HepG2 (cell line): ENCODE data around the gene TMEM41B. TPM values are rescaled to one million over a fixed set of nuclear protein-coding genes. Genes with fewer than 3 reads are reported as not detected.

Experiments
- ATAC-seq: fragments of 200-7000 bp; cut with Tn5 transposase; 3 replicates; pipeline ENCODE4 v1.9.1; 2020; ENCODE audit warnings: mild to moderate bottlenecking, moderate library complexity
- BruUV-seq: library from RNA; stranded (reverse); fragments of 400-500 nt; replicated peaks from 2 replicates; lab custom pipeline; 2021; lab: Mats Ljungman, UMichigan
- CTCF ChIA-PET: fragments of 300-600 bp; formaldehyde crosslinking; extraction: SDS; loops from one replicate; lab custom pipeline; 2021; ENCODE audit warnings: low total read pairs, inconsistent platforms, low intra/inter-chr PET ratio; lab: Yijun Ruan, JAX
- POLR2A ChIA-PET: fragments of 350-600 bp; sonication (Branson Sonifier 250); formaldehyde crosslinking; loops from one replicate; lab custom pipeline; 2020; ENCODE audit warnings: antibody characterized with exemption, inconsistent platforms; lab: Yijun Ruan, JAX
- DNase-seq: peaks from one replicate; pipeline ENCODE4 v3.0.0-alpha.2; 2015; ENCODE audit warnings: low spot score
- FAIRE-seq: peaks from 3 replicates; lab custom pipeline; 2011; peaks lifted over from hg19 to GRCh38; lab: Jason Lieb, UNC
- H2AFZ ChIP-seq: one replicate; pipeline ENCODE4 v1.6.1; 2011; ENCODE audit warnings: low read length, inconsistent platforms
- H3K27ac ChIP-seq: fragments of 300-600 bp; 3 replicates; pipeline ENCODE4 v1.8.0; 2011; ENCODE audit warnings: mixed run types, mild to moderate bottlenecking, mixed read lengths, low read length, inconsistent platforms; ENCODE audit not compliant: insufficient read depth; ENCODE audit errors: extremely low read length
- H3K27me3 ChIP-seq, 2 experiments: fragments of 200-600 bp in 1 of 2; 2 replicates in 1 of 2; 3 replicates in 1 of 2; pipeline versions ENCODE4 v1.6.0 to v1.8.0; 2011; ENCODE audit warnings: low read length in 2 of 2, mild to moderate bottlenecking in 2 of 2, moderate library complexity in 2 of 2, inconsistent platforms in 1 of 2; ENCODE audit not compliant: insufficient read depth in 2 of 2, control insufficient read depth in 1 of 2
- H3K36me3 ChIP-seq, 2 experiments: fragments of 200-600 bp in 1 of 2; replicated peaks in 1 of 2; 2 replicates in 1 of 2; 3 replicates in 1 of 2; pipeline versions ENCODE4 v1.5.1 to v1.8.0; 2011; ENCODE audit warnings: low read length in 2 of 2, inconsistent platforms in 1 of 2; ENCODE audit not compliant: insufficient read depth in 2 of 2, control insufficient read depth in 1 of 2
- H3K4me1 ChIP-seq: 2 replicates; pipeline ENCODE4 v1.5.1; 2012; ENCODE audit warnings: low read length, inconsistent platforms; ENCODE audit not compliant: insufficient read depth
- H3K4me2 ChIP-seq: 2 replicates; pipeline ENCODE4 v1.6.0; 2011; ENCODE audit warnings: low read depth, low read length, inconsistent platforms
- H3K4me3 ChIP-seq, 3 experiments: fragments of 200-600 bp in 1 of 3; sonication (generic), shearing (Covaris generic) in 1 of 3; replicated peaks in 1 of 3; 2 replicates each; pipeline ENCODE4 v1.5.1; 2011 to 2016; ENCODE audit warnings: low read length in 3 of 3, inconsistent platforms in 2 of 3, low read depth in 2 of 3, mild to moderate bottlenecking in 2 of 3, control low read depth in 1 of 3, mixed read lengths in 1 of 3; ENCODE audit not compliant: insufficient read depth in 1 of 3
- H3K79me2 ChIP-seq: one replicate; pipeline ENCODE4 v1.6.1; 2011; ENCODE audit warnings: low read length, inconsistent platforms; ENCODE audit not compliant: insufficient read depth
- H3K9ac ChIP-seq: 2 replicates; pipeline ENCODE4 v1.6.0; 2011; ENCODE audit warnings: mild to moderate bottlenecking, low read depth, low read length, inconsistent platforms; ENCODE audit not compliant: insufficient read depth
- H3K9me3 ChIP-seq: 2 replicates; pipeline ENCODE4 v1.5.1; 2012; ENCODE audit warnings: mild to moderate bottlenecking, low read length
- H4K20me1 ChIP-seq: 2 replicates; pipeline ENCODE4 v1.6.0; 2011; ENCODE audit warnings: inconsistent platforms, mild to moderate bottlenecking, low read length, moderate library complexity; ENCODE audit not compliant: insufficient read depth
- WGBS: methylation state at CpG from one replicate; pipeline ENCODE4 v1.1.6; 2017; ENCODE audit warnings: low lambda C conversion rate; 5-methylcytosine and 5-hydroxymethylcytosine counted together
- in situ Hi-C: cut with HindIII; loops from 2 replicates; pipeline ENCODE4 v1.10.0; 2017; ENCODE audit warnings: low pct_unique_long_range_greater_than_20kb; ENCODE audit not compliant: extremely low pct_ligation_motif_present
- intact Hi-C: fragments of 100-400 bp; cut with micrococcal nuclease; formaldehyde crosslinking; loops from one replicate; pipeline ENCODE4 v1.10.0; 2022; ENCODE audit not compliant: unreplicated experiment
- polyA plus RNA-seq, 8 experiments: library from polyadenylated mRNA; depleted of rRNA in 3 of 8; stranded (reverse) in 7 of 8; unstranded in 1 of 8; fragments of >200 nt; fragmentation: Illumina TruSeq in 4 of 8; extraction: Trizol in 4 of 8; gene quantifications; 2 replicates each; pipeline versions ENCODE4 v1.2.1 to v1.2.3, GENCODE V29; 2011 to 2016; ENCODE audit warnings: low read depth in 4 of 8, missing spikeins in 1 of 8, mixed read lengths in 1 of 8; ENCODE audit not compliant: insufficient read depth in 1 of 8
- total RNA-seq, 5 experiments: library from RNA; depleted of rRNA; stranded (reverse); fragments of >200 nt; fragmentation: Illumina TruSeq; extraction: Trizol; gene quantifications; 2 replicates each; pipeline ENCODE4 v1.2.3, GENCODE V29; 2016; ENCODE audit warnings: low read depth in 1 of 5
- TF ChIP-seq, protein P1 (sequence below): sonication (generic); formaldehyde crosslinking; IDR thresholded peaks from 2 replicates; pipeline ENCODE4 v1.4.0; 2020; ENCODE audit warnings: mild to moderate bottlenecking, missing genetic modification reagents

Gene TMEM41B
- total and polyA plus RNA-seq, 2 of the 13 experiments (the other 11 are each of a cell fraction or from before 2014, with no cell fraction given): 36.8 to 48.1 TPM

DNA sequence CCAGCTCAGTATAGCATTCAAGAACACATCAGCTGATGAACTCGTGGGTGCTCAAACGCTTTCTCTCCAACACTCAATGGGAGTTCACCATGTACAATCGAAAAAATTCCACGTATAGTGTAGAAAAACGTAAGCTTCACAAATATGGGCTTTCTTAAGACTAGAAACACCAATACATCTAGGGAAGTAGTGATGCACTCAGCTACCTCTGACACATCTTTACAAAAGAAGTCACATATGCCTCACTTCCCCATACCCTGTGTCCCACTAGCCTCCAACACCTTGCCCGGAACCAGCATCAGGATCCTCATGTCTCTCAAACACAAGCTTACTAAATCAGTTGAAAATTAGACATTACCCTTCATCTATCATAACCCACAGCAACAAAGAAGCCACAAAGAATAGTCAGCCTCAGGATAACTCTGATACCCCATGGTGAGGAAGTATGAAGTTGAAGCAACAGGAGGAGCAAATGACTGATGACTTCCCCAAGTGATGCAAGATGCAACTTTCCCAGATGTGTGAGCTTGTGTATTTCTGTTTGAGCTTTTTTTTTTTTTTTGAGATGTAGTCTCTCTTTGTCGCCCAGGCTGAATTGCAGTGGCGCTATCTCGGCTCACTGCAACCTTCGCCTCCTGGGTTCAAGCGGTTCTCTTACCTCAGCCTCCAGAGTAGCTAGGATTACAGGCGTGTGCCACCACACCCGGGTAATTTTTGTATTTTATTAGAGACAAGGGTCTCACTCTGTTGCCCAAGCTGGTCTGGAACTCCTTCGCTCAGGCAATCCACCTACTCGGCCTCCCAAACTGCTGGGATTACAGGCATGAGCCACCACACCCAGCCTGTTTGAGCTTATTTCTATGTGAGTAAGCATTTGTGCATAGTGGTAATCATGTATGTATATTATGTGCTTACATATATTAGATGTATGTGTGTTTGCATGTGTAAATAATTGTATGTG is 40.7 kb downstream of the TMEM41B start:
- no peak overlapping the region for H3K4me2 ChIP-seq
- H4K20me1 ChIP-seq: no peaks in the 10 kb centered on the region
- H3K4me3 ChIP-seq: no peak overlapping the region
- no peak overlapping the region for H2AFZ ChIP-seq
- no peak for ATAC-seq
- no TSS peak for BruUV-seq
- no peak overlapping the region for H3K9ac ChIP-seq
- 85% methylated on average over 15 of the region's 15 CpGs for WGBS
- H3K79me2 ChIP-seq: no peaks in the 10 kb centered on the region
- DNase-seq: no peak
- POLR2A ChIA-PET: interaction anchor here (1.1 to 1.3 kb wide), 2 partner anchors 9 to 111 kb away, joined by 3 to 6 read pairs; partner anchors contain the start of genes DENND5A and IPO7
- TF ChIP-seq, protein P1, sequence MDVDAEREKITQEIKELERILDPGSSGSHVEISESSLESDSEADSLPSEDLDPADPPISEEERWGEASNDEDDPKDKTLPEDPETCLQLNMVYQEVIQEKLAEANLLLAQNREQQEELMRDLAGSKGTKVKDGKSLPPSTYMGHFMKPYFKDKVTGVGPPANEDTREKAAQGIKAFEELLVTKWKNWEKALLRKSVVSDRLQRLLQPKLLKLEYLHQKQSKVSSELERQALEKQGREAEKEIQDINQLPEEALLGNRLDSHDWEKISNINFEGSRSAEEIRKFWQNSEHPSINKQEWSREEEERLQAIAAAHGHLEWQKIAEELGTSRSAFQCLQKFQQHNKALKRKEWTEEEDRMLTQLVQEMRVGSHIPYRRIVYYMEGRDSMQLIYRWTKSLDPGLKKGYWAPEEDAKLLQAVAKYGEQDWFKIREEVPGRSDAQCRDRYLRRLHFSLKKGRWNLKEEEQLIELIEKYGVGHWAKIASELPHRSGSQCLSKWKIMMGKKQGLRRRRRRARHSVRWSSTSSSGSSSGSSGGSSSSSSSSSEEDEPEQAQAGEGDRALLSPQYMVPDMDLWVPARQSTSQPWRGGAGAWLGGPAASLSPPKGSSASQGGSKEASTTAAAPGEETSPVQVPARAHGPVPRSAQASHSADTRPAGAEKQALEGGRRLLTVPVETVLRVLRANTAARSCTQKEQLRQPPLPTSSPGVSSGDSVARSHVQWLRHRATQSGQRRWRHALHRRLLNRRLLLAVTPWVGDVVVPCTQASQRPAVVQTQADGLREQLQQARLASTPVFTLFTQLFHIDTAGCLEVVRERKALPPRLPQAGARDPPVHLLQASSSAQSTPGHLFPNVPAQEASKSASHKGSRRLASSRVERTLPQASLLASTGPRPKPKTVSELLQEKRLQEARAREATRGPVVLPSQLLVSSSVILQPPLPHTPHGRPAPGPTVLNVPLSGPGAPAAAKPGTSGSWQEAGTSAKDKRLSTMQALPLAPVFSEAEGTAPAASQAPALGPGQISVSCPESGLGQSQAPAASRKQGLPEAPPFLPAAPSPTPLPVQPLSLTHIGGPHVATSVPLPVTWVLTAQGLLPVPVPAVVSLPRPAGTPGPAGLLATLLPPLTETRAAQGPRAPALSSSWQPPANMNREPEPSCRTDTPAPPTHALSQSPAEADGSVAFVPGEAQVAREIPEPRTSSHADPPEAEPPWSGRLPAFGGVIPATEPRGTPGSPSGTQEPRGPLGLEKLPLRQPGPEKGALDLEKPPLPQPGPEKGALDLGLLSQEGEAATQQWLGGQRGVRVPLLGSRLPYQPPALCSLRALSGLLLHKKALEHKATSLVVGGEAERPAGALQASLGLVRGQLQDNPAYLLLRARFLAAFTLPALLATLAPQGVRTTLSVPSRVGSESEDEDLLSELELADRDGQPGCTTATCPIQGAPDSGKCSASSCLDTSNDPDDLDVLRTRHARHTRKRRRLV (CRISPR knock-in tag): no peak
- no peaks in the 10 kb centered on the region for H3K36me3 ChIP-seq
- no peak overlapping the region for H3K27ac ChIP-seq
- 0 out of 2 replicates have a peak, but pooled peaks cover 9% of the 10 kb centered on the region for H3K4me1 ChIP-seq
- CTCF ChIA-PET: no interaction called here
- no peaks in the 10 kb centered on the region for H3K9me3 ChIP-seq
- FAIRE-seq: no peak
- intact Hi-C loops (no loop called here), in situ Hi-C loops (no loop called here)
- no peaks in the 10 kb centered on the region for H3K27me3 ChIP-seq
